Right lung (tissue), 10 donors: ENCODE measurements around the gene PCDHGA6. TPM values are rescaled to one million over a fixed set of nuclear protein-coding genes. Genes with fewer than 3 reads are reported as not detected.
"Not testable (repeated sequence)": the region's sequence is repeated elsewhere in the genome, so short reads cannot be mapped to it uniquely, and the experiment has no call there.

Experiments
- DNase-seq, 2 donors: peaks; one replicate each; pipeline ENCODE4 v3.0.0-alpha.2; 2013
- long read RNA-seq, 8 donors: transcript quantifications; one replicate each; lab custom pipeline, GENCODE V29; 2026
- polyA plus RNA-seq, 5 donors: library from polyadenylated mRNA; unstranded; fragments of 120-200 nt; gene quantifications; one replicate each; pipeline versions ENCODE4 v1.2.1 to v1.2.3, GENCODE V29; 2013; ENCODE audit warnings: inconsistent platforms in 1 of 5, low replicate concordance in 1 of 5; ENCODE audit not compliant: insufficient read length in 5 of 5, insufficient read depth in 1 of 5

Gene PCDHGA6
- polyA plus RNA-seq = 1 to 10 TPM; 4.2 to 6.1 (median 4.6) TPM
- long read RNA-seq, donor 1, full-length matches to known transcripts = 6 of 6 reads
- long read RNA-seq, donor 1, partial matches to known transcripts = 0 of 6 reads
- long read RNA-seq, donor 1, other reads (novel, unspliced or antisense) = 0 of 6 reads
- long read RNA-seq, donor 2, full-length matches to known transcripts = 2 of 2 reads
- long read RNA-seq, donor 2, partial matches to known transcripts = 0 of 2 reads
- long read RNA-seq, donor 2, other reads (novel, unspliced or antisense) = 0 of 2 reads
- long read RNA-seq, donor 3, full-length matches to known transcripts = 5 of 5 reads
- long read RNA-seq, donor 3, partial matches to known transcripts = 0 of 5 reads
- long read RNA-seq, donor 3, other reads (novel, unspliced or antisense) = 0 of 5 reads
- long read RNA-seq, donor 4, full-length matches to known transcripts = 7 of 7 reads
- long read RNA-seq, donor 4, partial matches to known transcripts = 0 of 7 reads
- long read RNA-seq, donor 4, other reads (novel, unspliced or antisense) = 0 of 7 reads
- long read RNA-seq, donor 5, full-length matches to known transcripts = 6 of 6 reads
- long read RNA-seq, donor 5, partial matches to known transcripts = 0 of 6 reads
- long read RNA-seq, donor 5, other reads (novel, unspliced or antisense) = 0 of 6 reads
- long read RNA-seq, donor 6 = 0 reads
- long read RNA-seq, donor 7, full-length matches to known transcripts = 6 of 6 reads
- long read RNA-seq, donor 7, partial matches to known transcripts = 0 of 6 reads
- long read RNA-seq, donor 7, other reads (novel, unspliced or antisense) = 0 of 6 reads
- long read RNA-seq, donor 8, full-length matches to known transcripts = 2 of 2 reads
- long read RNA-seq, donor 8, partial matches to known transcripts = 0 of 2 reads
- long read RNA-seq, donor 8, other reads (novel, unspliced or antisense) = 0 of 2 reads

DNA sequence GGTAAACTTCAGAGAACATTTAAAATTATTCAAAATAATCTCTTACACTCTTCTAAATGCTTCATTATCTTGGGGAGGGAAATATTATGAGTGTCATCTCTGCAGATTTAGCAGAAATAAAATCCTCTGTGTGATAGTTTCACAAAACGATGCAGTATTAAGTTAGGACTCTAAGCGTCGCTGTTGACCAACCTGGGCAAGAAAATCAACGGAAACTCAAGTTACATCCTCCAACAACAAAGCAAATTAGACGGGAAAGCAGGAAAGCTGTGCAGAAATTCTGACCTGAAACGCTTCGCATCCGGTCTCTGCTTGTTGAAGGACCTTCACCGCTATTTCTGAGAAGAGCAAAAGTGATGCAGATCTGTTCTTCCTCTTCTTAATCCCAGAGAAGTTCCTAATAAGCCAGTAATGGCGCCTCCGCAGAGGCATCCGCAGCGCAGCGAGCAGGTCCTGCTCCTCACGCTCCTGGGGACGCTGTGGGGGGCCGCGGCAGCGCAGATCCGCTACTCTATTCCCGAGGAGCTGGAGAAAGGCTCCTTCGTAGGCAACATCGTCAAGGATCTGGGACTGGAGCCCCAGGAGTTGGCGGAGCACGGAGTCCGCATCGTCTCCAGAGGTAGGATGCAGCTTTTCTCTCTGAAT lies at the start of gene PCDHGA6:
PCDHGA6 (plus strand) TSS at position 219 of the 645 bp plus-strand sequence; CDS start at position 412, 193 bp downstream.
- no peak for DNase-seq

DNA sequence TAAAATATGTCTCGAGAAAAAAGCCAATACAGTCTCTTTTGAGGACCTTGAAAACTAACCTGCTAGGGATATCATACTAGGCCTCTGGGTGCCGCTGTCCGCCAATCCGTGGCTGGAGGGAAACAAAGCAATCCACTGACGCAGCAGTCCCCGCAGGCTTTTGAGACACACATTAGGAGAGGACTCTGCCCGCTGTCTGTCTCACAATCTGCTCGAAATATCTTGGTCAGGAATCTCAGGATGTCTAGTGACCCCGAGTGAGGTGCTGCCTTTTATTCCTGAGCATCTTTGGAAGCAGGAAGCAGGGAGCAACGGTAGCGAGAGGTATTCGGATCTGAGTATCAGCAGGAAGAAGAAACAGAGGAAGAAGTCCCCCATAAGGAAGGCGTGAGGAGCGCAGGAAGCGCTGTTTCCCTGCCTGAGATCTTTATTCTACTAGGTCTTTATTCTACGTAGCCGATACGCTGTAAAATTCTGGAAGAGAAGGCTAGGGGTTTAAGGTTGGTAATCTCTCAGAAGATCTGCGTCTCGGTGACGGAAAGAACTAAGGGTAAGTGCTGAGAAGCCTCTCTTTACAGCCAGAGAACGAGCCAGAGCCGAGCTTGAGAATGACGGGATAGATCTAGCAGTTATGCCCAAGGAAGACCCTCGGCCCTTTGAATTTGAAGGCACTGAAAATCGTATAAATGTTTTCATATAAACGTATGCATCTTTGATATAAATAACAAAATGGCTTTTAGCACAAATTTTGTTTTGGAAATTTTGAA lies 47.4 kb upstream of the PCDHGA6 start:
- DNase-seq = peak in 1 of 2 donors; percentile 23

DNA sequence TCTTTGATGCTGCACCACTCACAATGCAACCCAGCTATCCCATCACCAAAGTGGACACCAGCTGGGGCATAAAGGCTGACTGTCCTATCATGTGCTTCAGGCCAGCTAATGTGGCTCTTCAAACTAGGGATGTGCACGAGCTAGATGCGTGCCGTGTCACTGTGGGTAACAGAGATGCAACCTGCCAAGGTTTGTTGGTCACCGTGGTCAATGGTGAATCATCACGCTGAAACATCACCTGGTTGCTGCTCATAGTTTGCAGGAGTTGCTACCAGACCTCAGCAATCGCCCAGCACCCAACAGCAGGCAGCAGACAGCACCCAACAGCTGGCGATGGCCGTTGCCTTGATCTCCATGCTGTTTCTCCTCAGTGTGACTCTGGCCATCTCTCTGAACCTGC lies 45.5 kb upstream of the PCDHGA6 start:
- no peak for DNase-seq

GRCh38 chr5:141330299-141331080 lies 43.2 kb upstream of the PCDHGA6 start, which contains the start of gene PCDHGA1:
TSS of gene PCDHGA1 (plus strand) at chr5:141330514.
- DNase-seq = no peak

GRCh38 chr5:141332571-141332970 lies 41.1 kb upstream of the PCDHGA6 start:
- not testable (repeated sequence) for DNase-seq

DNA sequence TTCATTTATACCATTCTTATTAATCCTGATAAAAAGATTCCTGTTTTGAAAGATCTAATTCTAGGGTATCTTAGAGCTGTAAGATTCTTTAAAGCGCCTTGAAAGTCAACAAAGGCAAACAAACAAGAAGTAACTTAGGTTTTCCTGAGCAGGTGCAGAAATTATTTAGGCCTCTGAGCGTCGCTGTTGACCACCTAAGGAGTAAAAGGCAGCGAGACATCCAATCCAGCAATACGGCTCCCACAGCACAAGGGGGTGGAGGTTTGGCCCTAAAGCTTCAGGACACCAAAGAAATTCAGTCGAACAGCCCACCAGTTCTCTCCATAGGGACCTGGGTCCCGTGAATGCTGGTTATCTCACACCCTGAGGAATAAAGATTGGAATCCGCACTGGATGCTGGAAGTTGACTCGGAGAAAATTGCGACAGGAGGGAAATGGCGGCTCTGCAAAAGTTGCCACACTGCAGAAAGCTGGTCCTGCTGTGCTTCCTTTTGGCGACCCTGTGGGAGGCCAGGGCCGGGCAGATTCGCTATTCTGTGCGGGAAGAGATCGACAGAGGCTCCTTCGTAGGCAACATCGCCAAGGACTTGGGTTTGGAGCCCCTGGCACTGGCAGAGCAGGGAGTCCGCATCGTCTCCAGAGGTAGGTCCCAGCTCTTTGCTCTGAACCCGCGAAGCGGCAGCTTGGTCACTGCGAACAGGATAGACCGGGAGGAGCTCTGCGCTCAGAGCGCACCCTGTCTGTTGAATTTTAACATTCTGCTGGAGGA lies 35.0 kb upstream of the PCDHGA6 start, which contains the start of gene PCDHGA2:
PCDHGA2 (plus strand) TSS at position 223 of the 769 bp plus-strand sequence.
- peak in 1 of 2 donors; percentile 23 for DNase-seq

DNA sequence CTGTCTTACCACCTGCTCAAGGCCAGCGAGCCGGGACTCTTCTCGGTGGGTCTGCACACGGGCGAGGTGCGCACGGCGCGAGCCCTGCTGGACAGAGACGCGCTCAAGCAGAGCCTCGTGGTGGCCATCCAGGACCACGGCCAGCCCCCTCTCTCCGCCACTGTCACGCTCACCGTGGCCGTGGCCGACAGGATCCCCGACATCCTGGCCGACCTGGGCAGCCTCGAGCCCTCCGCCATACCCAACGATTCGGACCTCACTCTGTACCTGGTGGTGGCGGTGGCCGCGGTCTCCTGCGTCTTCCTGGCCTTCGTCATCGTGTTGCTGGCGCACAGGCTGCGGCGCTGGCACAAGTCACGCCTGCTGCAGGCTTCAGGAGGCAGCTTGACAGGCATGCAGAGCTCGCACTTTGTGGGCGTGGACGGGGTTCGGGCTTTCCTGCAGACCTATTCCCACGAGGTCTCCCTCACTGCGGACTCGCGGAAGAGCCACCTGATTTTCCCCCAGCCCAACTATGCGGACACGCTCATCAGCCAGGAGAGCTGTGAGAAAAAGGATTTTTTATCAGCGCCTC lies 32.8 kb upstream of the PCDHGA6 start:
- DNase-seq = not testable (repeated sequence)

- DNase-seq = no peak
These were observed 30.9 kb upstream of the PCDHGA6 start for GRCh38 chr5:141342773-141343172.

DNA sequence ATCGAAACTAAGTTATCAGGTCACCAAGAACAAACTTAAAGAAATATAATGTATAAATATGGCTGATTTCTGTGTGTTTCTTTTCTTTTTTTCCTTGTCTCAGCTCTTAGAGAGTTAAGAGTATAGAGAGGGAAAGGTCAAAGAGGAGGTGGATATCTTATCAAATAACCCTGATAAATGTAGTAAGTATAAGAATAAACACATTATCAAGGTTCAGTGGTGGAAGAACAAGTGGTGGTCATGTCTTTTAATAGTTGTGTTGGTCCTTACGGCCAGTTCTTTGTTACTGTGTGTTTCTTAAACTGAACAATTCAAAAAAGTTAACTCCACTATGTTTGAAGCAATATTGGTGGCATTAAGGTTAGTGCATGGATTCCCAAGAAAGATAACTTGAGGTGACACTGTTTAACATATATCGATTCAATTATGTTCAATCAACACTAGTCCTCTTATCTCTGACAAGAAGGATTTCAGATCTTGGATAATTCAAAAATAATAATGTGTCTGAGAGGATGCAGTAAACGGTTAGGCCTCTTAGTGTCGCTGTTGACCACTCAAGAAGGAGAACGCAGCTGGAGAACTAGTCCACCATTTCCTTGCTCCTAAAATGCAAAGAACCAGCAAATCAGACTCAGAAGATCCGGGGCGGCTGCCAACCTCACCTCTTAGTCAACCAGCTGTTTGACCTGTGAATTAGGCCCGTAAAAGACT lies 30.3 kb upstream of the PCDHGA6 start, which contains the start of gene PCDHGA3:
PCDHGA3 (plus strand) TSS at position 588 of the 711 bp plus-strand sequence. CDS start 205 bp downstream, outside the sequence.
- no peak for DNase-seq

DNA sequence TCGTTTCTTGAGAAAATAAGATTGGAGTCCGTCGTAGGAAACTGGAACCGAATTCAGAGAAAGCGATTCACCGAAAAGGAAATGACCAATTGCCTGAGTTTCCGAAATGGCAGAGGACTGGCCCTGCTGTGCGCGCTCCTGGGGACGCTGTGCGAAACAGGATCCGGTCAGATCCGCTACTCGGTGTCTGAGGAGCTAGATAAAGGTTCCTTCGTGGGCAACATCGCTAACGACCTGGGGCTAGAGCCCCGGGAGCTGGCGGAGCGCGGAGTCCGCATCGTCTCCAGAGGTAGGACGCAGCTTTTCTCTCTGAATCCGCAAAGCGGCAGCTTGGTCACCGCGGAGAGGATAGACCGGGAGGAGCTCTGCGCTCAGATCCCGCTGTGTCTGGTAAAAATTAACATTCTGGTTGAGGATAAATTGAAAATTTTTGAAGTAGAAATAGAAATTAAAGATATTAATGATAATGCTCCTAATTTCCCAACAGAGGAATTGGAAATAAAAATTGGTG lies 29.7 kb upstream of the PCDHGA6 start:
- DNase-seq = no peak

GRCh38 chr5:141345327-141345726 lies 28.4 kb upstream of the PCDHGA6 start:
- DNase-seq = no peak

- DNase-seq = not testable (repeated sequence)
These were observed 27.7 kb upstream of the PCDHGA6 start for GRCh38 chr5:141346017-141346416.

GRCh38 chr5:141349917-141350619 lies 23.6 kb upstream of the PCDHGA6 start, which contains the start of gene PCDHGB1:
TSS of gene PCDHGB1 (plus strand) at chr5:141350099. CDS start at chr5:141350261, 162 bp downstream.
- DNase-seq = no peak

DNA sequence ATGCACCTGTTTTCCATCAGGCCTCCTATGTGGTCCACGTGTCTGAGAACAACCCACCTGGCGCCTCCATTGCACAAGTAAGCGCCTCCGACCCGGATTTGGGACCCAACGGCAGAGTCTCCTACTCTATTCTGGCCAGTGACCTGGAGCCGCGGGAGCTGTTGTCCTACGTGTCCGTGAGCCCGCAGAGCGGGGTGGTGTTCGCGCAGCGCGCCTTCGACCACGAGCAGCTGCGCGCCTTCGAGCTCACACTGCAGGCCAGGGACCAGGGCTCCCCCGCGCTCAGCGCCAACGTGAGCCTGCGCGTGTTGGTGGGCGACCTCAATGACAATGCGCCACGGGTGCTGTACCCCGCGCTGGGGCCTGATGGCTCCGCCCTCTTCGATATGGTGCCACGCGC lies 22.1 kb upstream of the PCDHGA6 start:
- DNase-seq = no peak

DNA sequence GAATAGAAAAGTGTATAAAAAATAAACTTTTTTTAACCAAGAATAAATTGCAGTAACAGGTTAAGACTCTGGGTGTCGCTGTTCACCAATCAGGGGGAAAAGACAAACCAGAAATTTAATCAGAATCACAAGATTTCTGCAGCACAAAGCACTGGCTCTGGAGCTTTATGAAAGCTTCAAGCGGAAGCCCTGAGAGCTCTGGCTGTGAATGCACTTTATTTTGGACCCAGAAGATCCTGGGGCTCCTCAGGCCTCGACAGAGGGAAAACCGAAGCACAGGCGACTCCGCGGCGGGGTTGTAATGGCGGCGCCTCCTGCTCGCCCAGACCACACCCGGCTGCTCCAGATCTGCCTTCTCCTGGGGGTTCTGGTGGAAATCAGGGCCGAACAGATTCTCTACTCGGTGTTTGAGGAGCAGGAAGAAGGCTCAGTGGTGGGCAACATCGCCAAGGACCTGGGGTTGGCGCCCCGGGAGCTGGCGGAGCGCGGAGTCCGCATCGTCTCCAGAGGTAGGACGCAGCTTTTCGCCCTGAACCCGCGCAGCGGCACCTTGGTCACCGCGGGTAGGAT lies 18.7 kb upstream of the PCDHGA6 start, which contains the start of gene PCDHGA4:
PCDHGA4 (plus strand) TSS at position 122 of the 570 bp plus-strand sequence; CDS start at position 209, 87 bp downstream.
- no peak for DNase-seq

DNA sequence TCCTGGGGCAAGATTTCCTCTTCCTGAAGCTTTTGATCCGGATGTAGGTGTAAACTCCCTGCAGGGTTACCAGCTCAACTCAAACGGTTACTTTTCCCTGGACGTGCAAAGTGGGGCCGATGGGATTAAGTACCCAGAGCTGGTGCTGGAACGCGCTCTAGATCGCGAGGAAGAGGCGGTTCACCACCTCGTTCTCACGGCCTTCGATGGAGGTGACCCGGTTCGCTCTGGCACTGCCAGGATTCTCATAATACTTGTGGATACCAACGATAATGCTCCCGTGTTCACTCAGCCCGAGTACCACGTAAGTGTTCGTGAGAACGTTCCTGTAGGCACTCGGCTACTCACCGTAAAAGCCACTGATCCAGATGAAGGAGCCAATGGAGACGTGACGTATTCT lies 18.1 kb upstream of the PCDHGA6 start:
- no peak for DNase-seq
